ENCODE data around the gene FMN1.

Gene FMN1, protein sequence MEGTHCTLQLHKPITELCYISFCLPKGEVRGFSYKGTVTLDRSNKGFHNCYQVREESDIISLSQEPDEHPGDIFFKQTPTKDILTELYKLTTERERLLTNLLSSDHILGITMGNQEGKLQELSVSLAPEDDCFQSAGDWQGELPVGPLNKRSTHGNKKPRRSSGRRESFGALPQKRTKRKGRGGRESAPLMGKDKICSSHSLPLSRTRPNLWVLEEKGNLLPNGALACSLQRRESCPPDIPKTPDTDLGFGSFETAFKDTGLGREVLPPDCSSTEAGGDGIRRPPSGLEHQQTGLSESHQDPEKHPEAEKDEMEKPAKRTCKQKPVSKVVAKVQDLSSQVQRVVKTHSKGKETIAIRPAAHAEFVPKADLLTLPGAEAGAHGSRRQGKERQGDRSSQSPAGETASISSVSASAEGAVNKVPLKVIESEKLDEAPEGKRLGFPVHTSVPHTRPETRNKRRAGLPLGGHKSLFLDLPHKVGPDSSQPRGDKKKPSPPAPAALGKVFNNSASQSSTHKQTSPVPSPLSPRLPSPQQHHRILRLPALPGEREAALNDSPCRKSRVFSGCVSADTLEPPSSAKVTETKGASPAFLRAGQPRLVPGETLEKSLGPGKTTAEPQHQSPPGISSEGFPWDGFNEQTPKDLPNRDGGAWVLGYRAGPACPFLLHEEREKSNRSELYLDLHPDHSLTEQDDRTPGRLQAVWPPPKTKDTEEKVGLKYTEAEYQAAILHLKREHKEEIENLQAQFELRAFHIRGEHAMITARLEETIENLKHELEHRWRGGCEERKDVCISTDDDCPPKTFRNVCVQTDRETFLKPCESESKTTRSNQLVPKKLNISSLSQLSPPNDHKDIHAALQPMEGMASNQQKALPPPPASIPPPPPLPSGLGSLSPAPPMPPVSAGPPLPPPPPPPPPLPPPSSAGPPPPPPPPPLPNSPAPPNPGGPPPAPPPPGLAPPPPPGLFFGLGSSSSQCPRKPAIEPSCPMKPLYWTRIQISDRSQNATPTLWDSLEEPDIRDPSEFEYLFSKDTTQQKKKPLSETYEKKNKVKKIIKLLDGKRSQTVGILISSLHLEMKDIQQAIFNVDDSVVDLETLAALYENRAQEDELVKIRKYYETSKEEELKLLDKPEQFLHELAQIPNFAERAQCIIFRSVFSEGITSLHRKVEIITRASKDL (N-terminal part only)

DNA sequence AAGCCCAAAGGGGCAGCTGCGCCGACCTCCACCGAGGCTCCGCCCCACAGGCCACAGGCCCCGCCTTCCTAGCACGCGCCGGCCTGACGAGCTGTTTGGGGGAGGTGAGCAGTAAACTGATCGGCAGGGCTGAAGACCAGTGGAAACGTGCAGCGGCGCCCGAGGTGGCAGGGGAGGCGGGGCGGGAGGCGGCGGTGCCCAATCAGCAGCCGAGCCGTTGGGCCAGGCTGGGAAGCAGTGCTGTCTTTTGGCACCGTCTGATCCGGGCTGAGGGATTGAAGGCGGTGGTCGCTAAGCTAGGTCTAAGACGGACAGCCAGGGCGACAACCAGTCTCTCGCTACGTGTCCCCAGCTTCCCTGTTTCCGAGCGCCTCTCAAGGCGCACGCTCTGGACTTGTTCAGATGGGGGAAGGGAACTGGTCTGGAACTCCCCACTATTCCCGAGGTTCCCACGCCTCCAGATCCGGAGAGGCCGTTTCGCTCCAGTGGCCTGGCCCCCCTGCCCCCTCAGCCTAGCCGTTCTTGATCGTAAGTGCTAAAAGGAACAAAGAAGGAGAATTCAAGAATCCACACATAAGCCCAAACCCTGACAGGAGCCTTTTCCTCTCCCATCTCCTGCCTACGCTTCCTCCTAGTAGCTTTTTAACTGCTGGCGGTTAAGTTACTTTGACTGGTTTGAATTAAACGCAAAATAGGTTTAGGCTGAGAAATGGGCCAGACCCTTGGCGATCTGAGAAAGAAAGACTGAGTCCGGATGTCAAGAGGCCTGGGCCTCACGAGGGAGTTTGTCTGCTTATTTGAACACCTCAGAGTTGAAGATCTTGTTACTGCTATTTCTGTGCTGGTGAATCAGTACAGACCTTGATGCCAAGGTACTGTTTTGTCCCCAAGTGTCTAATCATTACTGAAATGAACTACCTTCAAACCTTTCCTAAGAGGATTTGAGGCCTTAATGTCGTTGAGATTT, at the start of gene FMN1:
Gene FMN1 (minus strand): TSS at position 11 of the 967 bp plus-strand sequence. CDS start 39,800 bp downstream, outside the sequence.
- peak; percentile 92 to 94 for DNase-seq

DNA sequence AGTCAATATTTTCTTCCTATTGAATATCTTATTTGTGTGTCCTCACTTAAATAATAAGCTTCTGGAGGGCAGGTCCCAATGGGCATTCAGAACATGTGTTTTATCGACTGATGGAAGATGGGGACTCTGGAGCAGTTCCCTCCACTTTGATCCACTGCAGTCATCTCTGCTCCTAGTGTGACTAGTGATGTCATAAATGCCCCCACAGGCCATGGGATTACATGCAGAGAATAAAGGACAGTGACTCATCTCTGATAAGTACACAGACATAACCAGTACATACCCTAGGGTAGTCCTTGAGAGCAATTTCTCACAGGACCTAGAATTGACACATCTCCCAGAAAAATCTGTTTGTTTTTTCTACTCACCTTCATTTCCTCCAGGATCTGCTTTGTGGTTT, 49.4 kb upstream of the FMN1 start:
- no peak for DNase-seq

DNA sequence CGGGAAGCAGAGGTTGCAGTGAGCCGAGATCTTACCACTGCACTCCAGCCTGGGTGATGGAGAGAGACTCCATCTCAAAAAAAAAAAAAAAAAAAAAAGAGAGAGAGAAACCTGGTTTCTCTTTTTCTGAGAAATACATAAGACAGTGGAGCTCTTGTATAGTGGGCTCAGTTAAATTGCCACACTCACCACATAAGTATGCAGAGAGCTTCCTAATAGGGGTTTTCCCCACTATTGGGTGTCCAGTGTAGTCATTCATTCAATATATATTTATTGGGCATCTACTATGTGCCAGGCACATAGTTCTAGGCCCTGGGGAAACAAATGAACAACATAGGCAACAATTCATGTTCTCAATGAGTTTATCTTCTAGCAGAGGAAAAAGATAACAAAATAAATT, 48.9 kb upstream of the FMN1 start:
- DNase-seq: no peak

DNA sequence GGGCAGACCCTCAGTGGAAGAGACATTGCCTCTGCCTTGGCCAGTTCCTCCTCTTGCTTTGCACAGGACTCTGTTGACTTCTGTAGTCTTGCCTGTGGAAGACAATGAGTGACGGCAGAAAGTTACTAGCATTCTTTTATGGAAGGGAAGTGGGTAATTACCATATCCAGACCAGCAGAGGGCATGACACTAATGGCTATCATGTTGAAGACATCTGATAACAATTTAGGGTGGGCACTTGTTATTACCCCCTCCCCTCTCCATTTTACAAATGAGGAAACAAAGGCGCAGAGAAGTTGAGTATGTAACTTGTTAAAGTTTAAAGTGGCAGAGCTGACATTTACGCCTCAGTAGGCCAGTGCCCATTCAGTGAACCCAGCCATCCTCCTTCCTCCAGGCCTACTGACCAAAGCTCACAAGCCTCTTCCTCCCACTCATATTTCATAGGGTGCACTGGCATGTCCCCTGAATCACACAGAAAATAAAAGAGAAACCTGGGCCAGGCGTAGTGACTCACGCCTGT, 48.2 kb upstream of the FMN1 start:
- no peak for DNase-seq

DNA sequence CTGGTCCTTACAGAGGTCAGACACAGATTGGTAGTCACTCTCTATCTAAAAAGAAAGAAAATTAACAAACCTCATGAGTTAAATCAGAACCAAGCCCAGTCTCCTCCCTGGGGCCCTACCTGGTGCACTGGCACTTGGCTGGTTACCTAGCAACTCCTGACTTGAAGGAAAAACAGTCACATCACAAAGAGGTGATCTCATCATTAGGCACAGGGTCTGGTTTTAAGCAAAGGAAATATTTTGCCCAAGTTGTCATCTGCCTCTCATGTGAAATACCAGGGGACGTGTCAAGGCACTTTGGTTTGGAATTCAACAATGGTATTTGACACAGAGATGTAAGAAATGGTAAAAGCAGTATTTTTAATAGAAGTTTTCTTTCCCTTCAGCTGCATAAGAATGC, 47.7 kb upstream of the FMN1 start:
- no peak for DNase-seq

DNA sequence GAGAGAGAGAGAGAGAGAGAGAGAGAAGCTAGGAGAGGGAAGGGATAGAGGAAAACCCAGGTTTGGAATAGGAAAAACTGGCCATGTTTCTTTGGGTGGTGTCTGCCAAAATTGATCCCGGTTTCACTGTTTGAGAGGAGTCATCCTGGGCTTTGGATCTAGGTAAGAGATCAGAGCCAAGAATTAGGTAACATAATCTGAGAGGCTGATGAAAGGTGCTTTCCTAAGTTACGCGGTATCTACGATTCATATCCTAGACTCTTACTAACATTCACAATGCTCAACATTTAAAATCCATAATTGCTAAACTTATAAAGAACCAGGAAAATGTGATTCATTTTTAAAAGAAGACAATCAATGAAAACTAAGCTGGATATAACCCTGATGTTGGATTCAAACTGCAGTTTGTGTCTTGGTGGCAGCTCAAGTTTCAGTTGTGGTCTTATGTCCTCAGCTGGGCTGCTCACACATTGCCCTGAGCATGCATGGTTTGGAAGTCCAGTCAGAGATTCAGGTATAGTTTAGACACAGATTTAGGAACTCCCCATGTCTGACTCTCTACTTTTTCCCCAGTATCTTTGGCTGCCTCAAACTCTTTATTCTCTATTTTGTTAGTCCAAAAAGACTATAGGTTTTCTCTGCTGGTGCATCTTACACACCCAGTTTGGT, 42.5 kb upstream of the FMN1 start:
- DNase-seq: no peak

DNA sequence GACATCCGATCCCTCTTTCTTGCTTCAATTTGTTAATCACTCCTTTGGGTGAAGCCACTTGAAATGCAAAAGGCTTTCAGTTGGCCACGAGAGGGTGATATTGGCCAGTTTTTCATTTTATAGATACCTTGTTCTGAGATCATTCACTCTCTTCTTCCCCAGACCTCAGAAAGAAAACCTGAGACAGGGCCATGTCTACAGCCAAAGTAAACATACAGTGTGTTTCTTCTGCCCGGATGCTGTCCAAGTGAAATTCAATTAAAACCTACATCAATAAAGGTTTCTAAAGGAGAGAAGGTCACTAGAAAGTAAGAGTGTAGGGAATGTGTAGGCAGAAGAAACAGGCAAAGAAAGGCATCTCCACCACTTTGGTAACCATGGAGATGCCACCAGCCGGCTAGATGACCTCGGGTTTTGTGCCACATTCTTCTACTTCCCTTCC, 39.5 kb upstream of the FMN1 start:
- DNase-seq: no peak

DNA sequence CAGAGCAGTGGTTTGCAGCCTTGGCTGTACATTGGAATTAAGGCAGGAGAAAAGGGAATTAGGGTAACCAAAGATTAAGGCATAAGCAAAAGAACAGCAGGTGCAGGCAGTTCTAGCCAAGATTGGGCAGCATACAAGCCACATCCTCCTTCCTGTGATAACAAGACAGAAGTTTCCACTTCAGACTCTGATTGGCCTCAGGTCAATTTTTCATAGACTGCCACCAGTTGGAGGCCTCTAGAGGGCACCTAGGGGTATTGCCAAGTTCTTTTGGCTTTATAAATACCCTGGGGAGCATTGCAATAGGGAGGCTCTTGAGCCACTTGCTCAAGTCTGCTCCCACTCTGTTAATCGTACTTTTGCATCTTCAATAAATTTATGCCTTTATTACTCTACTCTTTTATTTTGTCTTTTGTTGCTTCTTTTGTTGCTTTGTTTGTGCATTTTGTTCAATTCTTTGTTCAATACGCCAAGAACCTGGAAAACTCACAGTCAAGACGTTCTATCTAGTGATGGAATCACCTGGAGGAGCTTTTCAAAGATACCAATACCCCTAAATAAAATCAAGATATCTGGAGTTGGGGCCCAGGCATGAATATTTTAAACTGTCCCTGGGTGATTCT, 32.2 kb upstream of the FMN1 start:
- peak; percentile 72 to 74 for DNase-seq

DNA sequence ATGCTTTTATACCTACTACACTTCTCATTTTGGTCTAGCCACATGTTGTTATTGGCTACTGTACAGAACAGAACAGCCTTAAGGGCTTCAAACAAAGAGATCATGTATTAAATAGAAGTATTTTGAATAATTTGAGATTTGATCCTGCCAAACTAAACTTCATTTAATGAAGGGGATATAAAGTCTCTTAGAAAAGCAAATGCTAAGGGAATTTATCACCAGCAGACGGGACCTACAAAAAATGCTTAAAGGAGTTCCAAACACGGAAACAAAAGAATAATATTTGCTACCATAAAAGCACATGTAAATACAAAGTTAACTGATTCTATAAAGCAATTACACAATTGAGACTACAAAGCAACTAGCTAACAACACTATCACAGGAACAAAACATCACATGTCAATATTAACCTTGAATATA, 23.6 kb upstream of the FMN1 start:
- DNase-seq: no peak

DNA sequence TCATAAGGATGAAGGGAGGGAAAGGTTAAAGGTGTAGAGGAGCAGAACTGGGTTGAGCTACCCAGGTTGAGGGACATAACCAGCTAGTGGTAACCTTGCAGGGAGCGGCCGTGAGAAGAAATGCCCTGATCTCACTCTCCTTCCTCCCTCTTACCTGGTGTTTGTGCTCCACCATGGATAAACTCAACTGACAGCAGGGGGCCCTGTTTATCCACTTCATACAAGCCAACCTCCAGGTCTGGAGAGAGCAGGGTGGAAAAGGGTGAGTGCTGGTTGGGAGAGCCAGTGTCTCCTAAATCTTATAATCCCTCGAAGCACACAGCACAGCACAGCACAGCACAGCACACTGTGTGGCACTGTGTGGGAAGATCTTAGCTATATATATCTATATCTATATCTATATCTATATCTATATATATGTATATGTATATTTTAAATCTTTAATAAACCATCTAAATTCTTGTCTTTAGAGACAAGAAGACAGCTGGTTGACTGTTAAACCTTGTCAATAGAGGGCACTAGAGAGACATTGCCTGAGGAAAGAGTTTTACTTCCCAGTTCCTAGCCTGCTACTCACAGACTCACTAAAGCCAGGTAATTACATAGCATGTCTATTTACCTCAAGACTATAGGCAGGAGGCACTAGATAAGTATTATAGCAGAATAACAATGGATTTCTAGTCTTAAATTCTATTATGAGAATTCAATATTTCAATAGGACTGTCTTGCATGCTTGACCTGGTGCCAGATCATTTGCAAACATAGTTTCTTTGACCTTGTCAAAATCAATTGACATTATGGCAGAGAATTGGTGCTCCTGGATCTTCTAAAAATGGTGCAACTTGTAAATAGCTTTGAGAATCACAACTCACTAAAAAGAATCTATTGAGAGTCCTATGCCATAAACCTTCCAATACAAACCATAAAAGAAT, 21.7 kb upstream of the FMN1 start:
- peak in 1 of 2 donors; percentile 22 for DNase-seq

DNA sequence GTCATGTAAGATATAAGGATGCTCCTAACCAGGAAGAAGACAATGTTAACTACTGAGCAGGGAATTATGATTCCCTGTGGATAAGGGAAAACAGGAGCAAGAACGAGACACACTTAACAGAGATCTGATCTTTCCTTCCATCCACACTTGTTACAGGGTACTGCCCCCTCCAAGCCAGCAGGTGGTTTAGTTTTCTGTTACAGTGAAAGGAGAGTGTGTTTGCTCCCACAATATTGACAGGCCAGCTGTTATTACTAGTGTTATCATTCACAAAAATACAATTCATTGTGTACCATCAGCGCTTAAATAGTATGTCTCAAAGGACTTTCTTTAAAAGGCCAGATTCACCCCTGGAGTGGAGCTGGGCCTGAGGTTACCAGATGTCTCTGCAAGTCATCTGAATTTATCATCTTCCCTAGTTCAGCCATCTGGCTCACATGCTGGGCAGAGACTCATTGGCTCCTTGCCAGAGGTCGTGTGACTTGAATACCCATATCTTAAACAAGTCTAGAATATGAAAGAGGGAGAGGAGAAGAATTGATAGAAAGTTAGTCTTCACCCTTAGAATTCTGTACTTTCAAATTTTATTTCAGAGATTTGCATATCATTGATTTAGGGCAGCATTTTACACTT, 16.8 kb upstream of the FMN1 start:
- DNase-seq: no peak

DNA sequence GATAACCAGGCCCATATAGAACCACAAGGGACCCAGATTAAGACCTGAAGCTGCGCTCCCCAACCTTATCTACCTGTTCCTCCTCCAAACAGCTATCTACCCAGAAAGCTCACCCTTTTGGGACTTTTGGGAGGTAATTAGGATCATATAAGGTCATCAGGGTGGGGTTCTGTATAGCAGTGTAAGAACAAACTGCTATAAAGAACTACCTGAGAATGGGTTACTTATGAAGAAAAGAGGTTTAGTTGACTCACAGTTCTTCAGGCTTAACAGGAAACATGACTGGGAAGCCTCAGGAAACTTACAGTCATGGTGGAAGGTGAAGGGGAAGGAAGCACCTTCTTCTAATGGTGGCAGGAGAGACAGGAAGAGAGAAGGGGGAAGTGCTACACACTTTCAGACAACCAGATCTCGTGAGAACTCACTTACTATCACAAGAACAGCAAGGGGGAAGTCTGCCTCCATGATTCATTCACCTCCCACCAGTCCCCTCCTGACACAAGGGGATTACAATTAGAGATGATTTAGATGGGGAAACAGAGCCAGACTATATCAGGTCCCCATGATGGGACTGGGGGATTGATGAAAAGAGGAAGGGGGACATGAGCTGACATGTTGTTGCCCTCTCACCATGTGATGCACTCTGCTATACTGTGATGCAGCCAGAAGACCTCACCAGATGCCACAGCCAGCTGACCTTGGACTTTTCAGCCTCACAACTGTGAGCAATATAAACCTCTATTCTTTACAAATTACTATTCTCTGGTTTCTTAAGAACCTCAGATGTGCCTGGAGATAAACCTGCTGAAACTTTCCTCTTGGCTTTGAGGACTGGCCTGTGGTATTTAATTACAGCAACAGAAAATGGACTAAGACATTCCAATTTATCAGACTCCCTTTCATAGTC, 15.3 kb upstream of the FMN1 start:
- DNase-seq: no peak

DNA sequence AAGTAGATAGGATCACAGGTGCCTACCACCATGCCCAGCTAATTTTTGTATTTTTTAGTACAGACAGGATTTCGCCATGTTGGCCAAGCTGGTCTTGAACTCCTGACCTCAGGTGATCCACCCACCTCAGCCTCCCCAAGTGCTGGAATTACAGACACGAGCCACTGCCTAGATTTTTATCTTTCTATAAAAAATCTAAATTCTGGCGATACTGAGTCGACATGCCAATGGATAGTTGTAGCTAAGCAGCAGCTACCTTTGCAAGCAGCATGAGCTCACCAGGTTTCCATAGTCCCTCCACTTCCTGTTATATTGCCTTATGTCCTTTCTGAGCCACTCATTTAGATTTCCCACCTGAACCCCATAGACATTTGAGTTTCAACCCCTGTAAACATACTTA, 13.1 kb upstream of the FMN1 start:
- no peak for DNase-seq

DNA sequence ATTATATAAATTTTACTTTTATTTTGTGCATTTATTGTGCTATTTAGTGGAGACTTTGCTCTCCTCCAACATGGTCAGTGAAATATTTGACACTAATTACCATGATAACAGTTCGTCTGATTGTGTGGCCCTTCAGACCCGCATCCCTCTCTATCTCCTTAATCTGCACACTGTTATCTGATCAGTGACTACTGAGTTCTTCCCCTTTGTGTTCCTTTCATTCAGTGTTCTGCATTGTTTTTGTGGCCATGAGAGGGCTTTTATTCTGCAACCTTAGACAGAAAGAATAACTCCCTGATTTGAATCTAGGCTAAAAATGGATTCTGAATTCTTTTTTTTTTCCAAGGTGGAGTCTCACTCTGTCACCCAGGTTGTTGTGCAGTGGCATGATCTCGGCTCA, 11.9 kb upstream of the FMN1 start:
- no peak for DNase-seq

DNA sequence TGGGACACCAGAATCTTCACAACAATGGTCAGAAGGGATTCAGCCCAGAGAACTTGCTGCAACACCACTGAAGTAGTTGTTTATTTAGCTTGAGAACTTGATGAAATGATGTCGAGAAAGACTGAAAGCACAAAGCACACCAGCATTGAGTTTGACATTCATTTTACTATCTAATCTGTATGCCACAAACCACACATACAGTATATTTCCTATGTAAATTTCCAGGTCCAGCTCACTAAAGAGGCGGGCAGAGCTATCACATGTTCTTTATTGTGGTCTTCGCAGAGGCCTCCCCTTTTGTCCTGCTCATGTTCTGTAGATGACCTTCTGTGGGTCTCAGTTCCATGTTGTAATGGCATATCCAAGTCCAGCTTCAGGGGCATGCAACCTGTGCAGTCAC, 10.4 kb upstream of the FMN1 start:
- no peak for DNase-seq

DNA sequence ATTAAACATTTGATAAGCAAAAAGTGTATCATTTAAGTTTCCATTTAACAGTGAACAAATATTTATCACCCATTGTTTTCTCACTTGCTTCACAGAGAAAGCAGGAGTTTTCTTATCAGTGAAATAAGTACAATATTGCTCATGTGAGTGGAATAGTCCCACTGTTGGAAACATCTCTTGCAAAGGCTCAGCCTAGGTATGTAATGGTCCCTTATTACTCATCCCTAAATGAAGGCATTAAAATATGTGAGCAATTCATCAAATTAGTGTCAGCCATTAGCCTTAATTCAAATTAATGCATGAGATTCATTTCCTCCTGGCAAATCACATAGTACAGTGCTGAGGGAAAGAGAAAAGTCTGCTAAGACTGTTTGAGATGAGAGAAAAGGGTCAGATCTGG, 9.6 kb upstream of the FMN1 start:
- DNase-seq: no peak

DNA sequence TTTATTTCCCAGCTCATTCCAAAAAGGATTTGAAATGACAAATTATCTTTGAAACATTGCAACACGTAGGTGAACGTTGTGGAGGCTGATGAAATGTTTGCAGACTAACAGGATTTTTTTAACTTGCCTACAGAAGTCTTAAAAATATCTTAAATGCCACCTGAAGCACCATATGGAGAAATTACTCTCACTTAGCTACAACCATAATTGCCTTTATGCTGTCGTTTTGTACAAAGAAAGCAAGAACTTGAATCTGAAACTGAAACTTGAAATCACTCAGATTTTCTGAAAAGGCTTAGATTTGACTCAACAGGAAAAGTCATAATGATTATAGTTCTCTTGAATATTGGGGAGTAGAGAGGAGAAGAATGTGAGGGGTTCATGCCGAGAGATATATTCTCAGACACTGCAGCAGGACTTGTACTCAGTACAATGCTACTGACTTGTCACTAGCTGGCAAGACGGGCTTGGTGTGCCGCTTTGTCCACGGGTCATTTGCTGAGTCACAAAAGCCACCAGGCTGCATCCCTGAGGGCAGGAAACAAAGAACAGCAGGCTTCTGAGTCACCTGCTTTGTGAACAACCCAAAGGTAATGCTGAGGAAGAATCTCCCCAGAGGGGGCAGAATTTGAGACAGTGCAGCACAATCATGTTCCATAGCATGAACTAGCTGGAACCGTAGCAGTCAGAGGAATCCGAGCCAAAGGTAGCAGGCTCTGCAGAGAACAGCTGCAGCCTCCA, 7.1 kb upstream of the FMN1 start:
- peak; percentile 31 to 53 for DNase-seq

Measured in CD4-positive, alpha-beta T cell treated with Interleukin-4 for 1 hour (primary cell).